Measurements from ENCODE around the gene PRSS38. TPM values are rescaled to one million over a fixed set of nuclear protein-coding genes. Genes with fewer than 3 reads are reported as not detected.
"Not testable (repeated sequence)": the region's sequence is repeated elsewhere in the genome, so short reads cannot be mapped to it uniquely, and the experiment has no call there.

Gene PRSS38
- total RNA-seq, 1 experiment from 2014 or later, result not detected

DNA sequence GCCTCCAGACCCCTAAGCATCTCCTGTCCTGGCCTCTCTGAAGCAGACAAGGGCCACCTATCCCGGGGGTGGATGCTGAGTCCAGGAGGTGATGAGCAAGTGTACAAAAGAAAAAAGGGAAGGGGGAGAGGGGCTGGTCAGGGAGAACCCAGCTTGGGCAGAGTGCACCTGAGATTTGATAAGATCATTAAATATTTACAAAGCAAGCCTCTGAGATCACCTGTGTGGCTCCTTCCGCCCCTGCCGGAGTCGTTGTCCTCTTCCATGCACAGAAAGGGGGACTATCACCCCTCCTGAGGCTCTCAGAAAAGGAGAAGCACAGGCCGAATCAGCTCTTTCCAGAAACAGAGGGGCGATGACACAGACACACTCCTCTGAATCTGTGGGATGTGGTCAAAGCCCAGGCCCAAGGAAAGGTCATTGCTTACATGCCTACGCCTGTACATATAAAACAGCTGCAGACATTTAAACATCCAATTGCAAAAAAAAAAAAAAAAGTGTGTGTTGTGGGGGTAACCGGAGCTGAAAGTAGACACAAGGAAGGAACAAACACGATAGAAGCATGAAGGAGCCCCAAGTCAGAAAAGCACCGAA lies 30.9 kb downstream of the PRSS38 start (continued):
- TF ChIP-seq REST (IDR thresholded peaks at IDR 0.05; ENCODE audit: low read depth), result no peak
- no peak for TF ChIP-seq ELF1 (IDR thresholded peaks at IDR 0.05; ENCODE audit: borderline replicate concordance, low read depth)

- RAD21 ChIA-PET (ENCODE audit: low non-redundant PET in 1 of 2, low total read pairs in 2 of 2, uncharacterized antibody in 2 of 2, unreplicated experiment in 2 of 2), result interaction anchor here in 1 of 2 experiments (0.7 kb wide), 1 partner anchor 110 kb away, joined by 7 read pairs; no protein-coding TSS in a partner anchor
- H3K27me3 ChIP-seq (ENCODE audit: insufficient read depth, low read length); POLR2A ChIA-PET; intact Hi-C loops (cut with micrococcal nuclease); ATAC-seq; H3K4me1 ChIP-seq (ENCODE audit: control insufficient read depth in 1 of 2, insufficient read depth in 2 of 2, low read length in 2 of 2); H3K9ac ChIP-seq (ENCODE audit: low read length); H3K9me3 ChIP-seq (ENCODE audit: control insufficient read depth in 1 of 2, insufficient read depth in 1 of 2, low read depth in 1 of 2, low read length in 2 of 2); BruUV-seq (replicated peaks); H3K79me2 ChIP-seq (ENCODE audit: insufficient read depth, low read length); H3K4me2 ChIP-seq (ENCODE audit: low read length); CTCF ChIA-PET; H2AFZ ChIP-seq (ENCODE audit: low read depth, low read length, poor library complexity, severe bottlenecking); DNase-seq (ENCODE audit: low read depth, low spot score); H3K9me2 ChIP-seq (ENCODE audit: insufficient read depth); H3K27ac ChIP-seq (ENCODE audit: low read depth, low read length); H4K20me1 ChIP-seq (ENCODE audit: insufficient read depth); H3K4me3 ChIP-seq (replicated peaks in 1 of 2; ENCODE audit: low read depth in 1 of 2, low read length in 2 of 2); H3K36me3 ChIP-seq (ENCODE audit: control insufficient read depth in 1 of 2, insufficient read depth in 2 of 2, low read length in 2 of 2): not testable (repeated sequence)
Observed at GRCh38 chr1:227847046-227847445, 31.6 kb downstream of the PRSS38 start.

DNA sequence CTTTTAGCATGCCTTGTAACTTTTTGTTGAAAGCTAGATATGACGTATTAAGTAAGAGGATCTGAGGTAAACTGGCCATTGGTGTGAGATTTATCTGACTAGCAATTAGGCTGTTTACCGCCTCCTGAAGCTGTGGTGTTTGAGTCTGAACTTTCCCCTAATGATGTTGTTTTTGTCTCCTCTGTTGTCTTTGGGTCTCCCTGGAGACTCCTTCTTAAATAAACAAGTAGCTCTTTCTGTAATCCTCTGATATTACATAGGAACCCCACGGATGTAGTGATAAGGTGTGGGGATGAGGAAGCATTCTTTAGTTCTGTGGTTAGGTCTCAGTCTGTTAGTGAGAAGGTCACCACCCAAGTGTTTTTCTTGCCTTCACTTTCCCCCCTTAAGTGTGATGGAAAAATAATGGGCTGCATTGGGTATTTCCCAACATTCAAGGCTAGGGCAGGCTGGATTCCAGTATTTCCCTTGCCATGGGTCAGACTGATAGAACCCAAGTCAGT lies 33.0 kb downstream of the PRSS38 start:
- BruUV-seq (replicated peaks), result no TSS peak
- TF ChIP-seq EZH2 (IDR thresholded peaks at IDR 0.05), result no peak
- no peak for TF ChIP-seq EGR1 (IDR thresholded peaks at IDR 0.05; ENCODE audit: low read depth)
- no peak for TF ChIP-seq SP1 (IDR thresholded peaks at IDR 0.05; ENCODE audit: low read depth)
- no peak for TF ChIP-seq CTCF (IDR thresholded peaks at IDR 0.05 in 2 of 3, conservative IDR thresholded peaks at IDR 0.05 in 1 of 3; ENCODE audit: borderline replicate concordance in 1 of 3, insufficient read depth in 1 of 3, low read depth in 2 of 3, low read length in 2 of 3)
- no peak for TF ChIP-seq RAD21 (IDR thresholded peaks at IDR 0.05; ENCODE audit: low read depth)
- TF ChIP-seq ZBTB33 (IDR thresholded peaks at IDR 0.05; ENCODE audit: extremely low read depth, insufficient replicate concordance, low read length), result no peak
- no peak for TF ChIP-seq EZH2phosphoT487 (IDR thresholded peaks at IDR 0.05; ENCODE audit: borderline replicate concordance)
- no peak for TF ChIP-seq CEBPB (IDR thresholded peaks at IDR 0.05; ENCODE audit: low read depth)

More for the DNA sequence above, 33.0 kb downstream of the PRSS38 start:
- ATAC-seq (no peak), DNase-seq (ENCODE audit: low read depth, low spot score) (no peak)
- ChIA-PET CTCF (no interaction called here), RAD21 (ENCODE audit: low non-redundant PET in 1 of 2, low total read pairs in 2 of 2, uncharacterized antibody in 2 of 2, unreplicated experiment in 2 of 2) (no interaction called here), POLR2A (interaction anchor here (0.5 kb wide), 1 partner anchor 13 kb away, joined by 4 read pairs; no protein-coding TSS in a partner anchor)
- Histone ChIP-seq H3K9me2 (ENCODE audit: insufficient read depth) (no peaks in the 10 kb centered on the region), H4K20me1 (ENCODE audit: insufficient read depth) (no peaks in the 10 kb centered on the region), H3K4me3 (replicated peaks in 1 of 2; ENCODE audit: low read depth in 1 of 2, low read length in 2 of 2) (no peak overlapping the region), H3K79me2 (ENCODE audit: insufficient read depth, low read length) (no peaks in the 10 kb centered on the region), H3K36me3 (ENCODE audit: control insufficient read depth in 1 of 2, insufficient read depth in 2 of 2, low read length in 2 of 2) (no peaks in the 10 kb centered on the region), H2AFZ (ENCODE audit: low read depth, low read length, poor library complexity, severe bottlenecking) (no peak overlapping the region), H3K9ac (ENCODE audit: low read length) (no peak overlapping the region), H3K4me1 (ENCODE audit: control insufficient read depth in 1 of 2, insufficient read depth in 2 of 2, low read length in 2 of 2) (no peaks in the 10 kb centered on the region), H3K27me3 (ENCODE audit: insufficient read depth, low read length) (no peaks in the 10 kb centered on the region), H3K27ac (ENCODE audit: low read depth, low read length) (no peak overlapping the region), H3K4me2 (ENCODE audit: low read length) (no peak overlapping the region), H3K9me3 (ENCODE audit: control insufficient read depth in 1 of 2, insufficient read depth in 1 of 2, low read depth in 1 of 2, low read length in 2 of 2) (no peaks in the 10 kb centered on the region)
- intact Hi-C loops (cut with micrococcal nuclease), result no loop called here
